ENCODE measurements around the gene SLC25A22.

The SLC25A22 gene

GRCh38 chr11:820655-821511, 22.8 kb upstream of the SLC25A22 start:
- peak overlapping the region; percentile 52 for H3K4me3 ChIP-seq (ENCODE audit: low read depth, low read length)

GRCh38 chr11:819943-820649, 22.0 kb upstream of the SLC25A22 start:
- H3K36me3 ChIP-seq (replicated peaks): peaks cover 16% of the 10 kb centered on the region
- no peak for DNase-seq
- TF ChIP-seq, protein P1, sequence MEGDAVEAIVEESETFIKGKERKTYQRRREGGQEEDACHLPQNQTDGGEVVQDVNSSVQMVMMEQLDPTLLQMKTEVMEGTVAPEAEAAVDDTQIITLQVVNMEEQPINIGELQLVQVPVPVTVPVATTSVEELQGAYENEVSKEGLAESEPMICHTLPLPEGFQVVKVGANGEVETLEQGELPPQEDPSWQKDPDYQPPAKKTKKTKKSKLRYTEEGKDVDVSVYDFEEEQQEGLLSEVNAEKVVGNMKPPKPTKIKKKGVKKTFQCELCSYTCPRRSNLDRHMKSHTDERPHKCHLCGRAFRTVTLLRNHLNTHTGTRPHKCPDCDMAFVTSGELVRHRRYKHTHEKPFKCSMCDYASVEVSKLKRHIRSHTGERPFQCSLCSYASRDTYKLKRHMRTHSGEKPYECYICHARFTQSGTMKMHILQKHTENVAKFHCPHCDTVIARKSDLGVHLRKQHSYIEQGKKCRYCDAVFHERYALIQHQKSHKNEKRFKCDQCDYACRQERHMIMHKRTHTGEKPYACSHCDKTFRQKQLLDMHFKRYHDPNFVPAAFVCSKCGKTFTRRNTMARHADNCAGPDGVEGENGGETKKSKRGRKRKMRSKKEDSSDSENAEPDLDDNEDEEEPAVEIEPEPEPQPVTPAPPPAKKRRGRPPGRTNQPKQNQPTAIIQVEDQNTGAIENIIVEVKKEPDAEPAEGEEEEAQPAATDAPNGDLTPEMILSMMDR (IDR thresholded peaks at IDR 0.05; ENCODE audit: low read depth, low read length, missing control alignments): no peak
- peak overlapping the region; percentile 52 for H3K4me3 ChIP-seq (ENCODE audit: low read depth, low read length)
- no peaks in the 10 kb centered on the region for H3K27me3 ChIP-seq (replicated peaks)
- H3K27ac ChIP-seq: peak overlapping the region; percentile 79
- in situ Hi-C loops (cut with HindIII; ENCODE audit: low pct_ligation_motif_present, low sequenced_read_pairs): no loop called here

More at GRCh38 chr11:820655-821511, 22.8 kb upstream of the SLC25A22 start:
- in situ Hi-C loops (cut with HindIII; ENCODE audit: low pct_ligation_motif_present, low sequenced_read_pairs): no loop called here
- TF ChIP-seq, protein P1 (IDR thresholded peaks at IDR 0.05; ENCODE audit: low read depth, low read length, missing control alignments): no peak
- H3K36me3 ChIP-seq (replicated peaks): peaks cover 20% of the 10 kb centered on the region
- DNase-seq: no peak
- H3K27me3 ChIP-seq (replicated peaks): no peaks in the 10 kb centered on the region
- H3K27ac ChIP-seq: no peak overlapping the region

DNA sequence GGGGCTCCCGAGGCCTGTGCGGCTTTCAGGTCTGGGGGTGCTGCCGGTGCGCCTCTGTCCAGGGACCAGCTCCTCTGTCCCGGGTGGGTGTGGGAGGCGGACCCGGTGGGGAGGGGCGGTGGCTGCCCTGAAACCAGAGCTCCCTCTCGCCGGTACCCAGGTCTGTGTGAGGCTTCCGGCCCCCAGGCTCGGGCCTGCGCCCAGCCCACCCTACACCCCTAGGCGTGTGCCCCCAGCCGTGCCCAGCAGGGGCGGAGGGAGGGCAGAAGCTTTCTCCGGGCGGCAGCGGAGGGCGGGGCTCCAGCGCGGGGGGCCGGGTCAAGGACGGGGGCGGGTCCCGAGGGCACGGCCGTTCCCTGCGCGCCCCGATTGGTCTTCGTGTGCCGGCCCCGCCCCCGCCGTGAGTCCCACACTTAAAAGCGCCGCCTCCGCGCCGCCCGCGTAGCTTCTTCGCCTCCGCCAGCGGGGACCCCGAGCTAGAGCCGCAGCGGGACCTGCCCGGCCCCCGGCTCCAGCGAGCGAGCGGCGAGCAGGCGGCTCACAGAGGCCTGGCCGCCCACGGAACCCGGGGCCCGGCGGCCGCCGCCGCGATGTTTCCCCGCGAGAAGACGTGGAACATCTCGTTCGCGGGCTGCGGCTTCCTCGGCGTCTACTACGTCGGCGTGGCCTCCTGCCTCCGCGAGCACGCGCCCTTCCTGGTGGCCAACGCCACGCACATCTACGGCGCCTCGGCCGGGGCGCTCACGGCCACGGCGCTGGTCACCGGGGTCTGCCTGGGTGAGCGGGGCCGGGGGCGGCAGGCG, 21.2 kb upstream of the SLC25A22 start:
- Histone ChIP-seq H3K4me3 (ENCODE audit: low read depth, low read length) (peak overlapping the region; percentile 52), H3K36me3 (replicated peaks) (peaks cover 12% of the 10 kb centered on the region), H3K27me3 (replicated peaks) (no peaks in the 10 kb centered on the region), H3K27ac (peak overlapping the region; percentile 79)
- TF ChIP-seq, protein P1 (IDR thresholded peaks at IDR 0.05; ENCODE audit: low read depth, low read length, missing control alignments): peak; percentile 14
- in situ Hi-C loops (cut with HindIII; ENCODE audit: low pct_ligation_motif_present, low sequenced_read_pairs): no loop called here
- peak; percentile 64 for DNase-seq

- TF ChIP-seq, protein P1 (IDR thresholded peaks at IDR 0.05; ENCODE audit: low read depth, low read length, missing control alignments): no peak
- H3K27me3 ChIP-seq (replicated peaks): no peaks in the 10 kb centered on the region
Measured at GRCh38 chr11:818396-819128, 20.5 kb upstream of the SLC25A22 start, which contains the start of gene PNPLA2. TSS of gene PNPLA2 (plus strand) at chr11:818914. CDS start at chr11:819719, 805 bp downstream.

GRCh38 chr11:816433-816779, 18.3 kb upstream of the SLC25A22 start:
- Histone ChIP-seq H3K27ac (no peak overlapping the region), H3K27me3 (replicated peaks) (no peaks in the 10 kb centered on the region), H3K4me3 (ENCODE audit: low read depth, low read length) (no peak overlapping the region), H3K36me3 (replicated peaks) (peaks cover 31% of the 10 kb centered on the region)
- TF ChIP-seq, protein P1 (IDR thresholded peaks at IDR 0.05; ENCODE audit: low read depth, low read length, missing control alignments): no peak
- no peak for DNase-seq
- in situ Hi-C loops (cut with HindIII; ENCODE audit: low pct_ligation_motif_present, low sequenced_read_pairs): no loop called here

More at GRCh38 chr11:818396-819128, 20.5 kb upstream of the SLC25A22 start, which contains the start of gene PNPLA2:
- peak within 1 kb of the TSS; percentile 79 for H3K27ac ChIP-seq
- no peak for DNase-seq
- in situ Hi-C loops (cut with HindIII; ENCODE audit: low pct_ligation_motif_present, low sequenced_read_pairs): no loop called here
- H3K36me3 ChIP-seq (replicated peaks): peaks cover 13% of the 10 kb centered on the region
- H3K4me3 ChIP-seq (ENCODE audit: low read depth, low read length): peak within 1 kb of the TSS; percentile 52

Measured in brain microvascular endothelial cell (primary cell).